HG03039 (cell line): Measurements from ENCODE around the gene SLC6A20.
"Not testable (repeated sequence)": the region's sequence is repeated elsewhere in the genome, so short reads cannot be mapped to it uniquely, and the experiment has no call there.

ENCODE experiments used
- ATAC-seq: cut with Tn5 transposase; IDR thresholded peaks from one replicate; pipeline ENCODE4 v1.9.1; 2021; ENCODE audit warnings: mild to moderate bottlenecking, moderate library complexity; ENCODE audit not compliant: unreplicated experiment

The SLC6A20 gene

GRCh38 chr3:45762647-45763302 is 33.6 kb downstream of the SLC6A20 start:
- no peak for ATAC-seq

- ATAC-seq = no peak
Measured at GRCh38 chr3:45761831-45762230, 34.5 kb downstream of the SLC6A20 start.

GRCh38 chr3:45760878-45761711 is 35.2 kb downstream of the SLC6A20 start:
- ATAC-seq = no peak

GRCh38 chr3:45759851-45760250 is 36.5 kb downstream of the SLC6A20 start:
- no peak for ATAC-seq

GRCh38 chr3:45758871-45759270 is 37.5 kb downstream of the SLC6A20 start:
- no peak for ATAC-seq

GRCh38 chr3:45757141-45757540 is 39.2 kb downstream of the SLC6A20 start:
- ATAC-seq = not testable (repeated sequence)

- ATAC-seq = no peak
Measured at GRCh38 chr3:45756055-45756454, 40.3 kb downstream of the SLC6A20 start.

- no peak for ATAC-seq
Measured at GRCh38 chr3:45754461-45754860, 41.9 kb downstream of the SLC6A20 start.

GRCh38 chr3:45753095-45753494 is 43.2 kb downstream of the SLC6A20 start:
- ATAC-seq = no peak

GRCh38 chr3:45751537-45752242 is 44.6 kb downstream of the SLC6A20 start:
- ATAC-seq = no peak

- no peak for ATAC-seq
Measured at GRCh38 chr3:45749880-45750279, 46.5 kb downstream of the SLC6A20 start.

- ATAC-seq = not testable (repeated sequence)
Measured at GRCh38 chr3:45749036-45749600, 47.2 kb downstream of the SLC6A20 start.

GRCh38 chr3:45748068-45748467 is 48.3 kb downstream of the SLC6A20 start:
- no peak for ATAC-seq

- ATAC-seq = no peak
Measured at GRCh38 chr3:45746777-45747622, 49.3 kb downstream of the SLC6A20 start.

- ATAC-seq = no peak
Measured at GRCh38 chr3:45746165-45746776, 50.1 kb downstream of the SLC6A20 start.

GRCh38 chr3:45742461-45743089 is 53.8 kb downstream of the SLC6A20 start:
- no peak for ATAC-seq

- ATAC-seq = no peak
Measured at GRCh38 chr3:45741742-45742460, 54.4 kb downstream of the SLC6A20 start.

- ATAC-seq = no peak
Measured at GRCh38 chr3:45741247-45741646, 55.1 kb downstream of the SLC6A20 start.

- no peak for ATAC-seq
Measured at GRCh38 chr3:45739991-45740390, 56.3 kb downstream of the SLC6A20 start.
